H1 (cell line): ENCODE measurements around the gene INPP5A. TPM values are rescaled to one million over a fixed set of nuclear protein-coding genes. Genes with fewer than 3 reads are reported as not detected.

Experiments
- CTCF ChIA-PET: fragments of 300-600 bp; sonication (Branson Sonifier 250); formaldehyde crosslinking; loops from one replicate; lab custom pipeline; 2021; ENCODE audit not compliant: partially characterized antibody; lab: Charles Lee
- POLR2A ChIA-PET: fragments of 300-600 bp; sonication (Branson Sonifier 250); formaldehyde crosslinking; loops from one replicate; lab custom pipeline; 2021; ENCODE audit warnings: inconsistent platforms; ENCODE audit not compliant: partially characterized antibody; lab: Charles Lee
- DNase-seq, 2 experiments: peaks; one replicate each; pipeline versions ENCODE4 v3.0.0 to v3.0.0-alpha.2; 2010 to 2022; ENCODE audit warnings: low spot score in 2 of 2, low read depth in 1 of 2, mixed read lengths in 1 of 2
- FAIRE-seq: peaks from 2 replicates; lab custom pipeline; 2011; peaks lifted over from hg19 to GRCh38; lab: Jason Lieb, UNC
- H2AFZ ChIP-seq: 2 replicates; pipeline ENCODE4 v1.8.1; 2012; ENCODE audit warnings: low read length, inconsistent platforms
- H2AK5ac ChIP-seq: 2 replicates; pipeline ENCODE4 v1.6.1; 2013; ENCODE audit warnings: low read depth, low read length
- H2BK120ac ChIP-seq: replicated peaks from 2 replicates; pipeline ENCODE3; 2013; ENCODE audit warnings: low read depth, low read length, inconsistent platforms
- H2BK12ac ChIP-seq: 2 replicates; pipeline ENCODE4 v1.6.1; 2013; ENCODE audit warnings: low read depth, low read length
- H2BK15ac ChIP-seq: 2 replicates; pipeline ENCODE4 v1.6.1; 2013; ENCODE audit warnings: low read length
- H2BK20ac ChIP-seq: 2 replicates; pipeline ENCODE4 v1.6.1; 2013; ENCODE audit warnings: low read length
- H2BK5ac ChIP-seq: 2 replicates; pipeline ENCODE4 v1.6.1; 2013; ENCODE audit warnings: low read depth, low read length
- H3K14ac ChIP-seq: 2 replicates; pipeline ENCODE4 v1.6.1; 2013; ENCODE audit warnings: inconsistent platforms; ENCODE audit not compliant: insufficient read length
- H3K18ac ChIP-seq: 2 replicates; pipeline ENCODE4 v1.6.1; 2013; ENCODE audit warnings: low read length; ENCODE audit errors: extremely low read depth
- H3K23ac ChIP-seq: 2 replicates; pipeline ENCODE4 v1.6.1; 2013; ENCODE audit warnings: inconsistent platforms; ENCODE audit not compliant: insufficient read length
- H3K23me2 ChIP-seq: 2 replicates; pipeline ENCODE4 v1.6.1; 2013; ENCODE audit warnings: low read depth, low read length
- H3K27ac ChIP-seq: 2 replicates; pipeline ENCODE4 v1.6.1; 2011; ENCODE audit warnings: low read depth, low read length, inconsistent platforms
- H3K27me3 ChIP-seq, 4 experiments: replicated peaks in 1 of 4; 1 replicate in 1 of 4; 2 replicates in 3 of 4; pipeline versions ENCODE4 v1.6.1 to v1.8.1; 2011 to 2013; ENCODE audit warnings: low read length in 3 of 4, mild to moderate bottlenecking in 3 of 4, inconsistent platforms in 2 of 4, mixed read lengths in 2 of 4, moderate library complexity in 1 of 4; ENCODE audit not compliant: control insufficient read depth in 3 of 4, insufficient read depth in 3 of 4; ENCODE audit errors: extremely low read depth in 1 of 4
- H3K36me3 ChIP-seq, 4 experiments: 2 replicates each; pipeline versions ENCODE4 v1.6.1 to v1.8.1; 2011 to 2013; ENCODE audit warnings: mild to moderate bottlenecking in 4 of 4, low read length in 3 of 4, moderate library complexity in 2 of 4, control low read depth in 1 of 4, inconsistent platforms in 1 of 4; ENCODE audit not compliant: insufficient read depth in 4 of 4, control insufficient read depth in 2 of 4
- H3K4ac ChIP-seq: replicated peaks from 2 replicates; pipeline ENCODE3; 2013; ENCODE audit warnings: low read length, low read depth, mixed read lengths, inconsistent platforms; ENCODE audit not compliant: insufficient read length
- H3K4me1 ChIP-seq, 4 experiments: replicated peaks in 1 of 4; 1 replicate in 1 of 4; 2 replicates in 3 of 4; pipeline versions ENCODE4 v1.6.1 to v1.8.1; 2011 to 2013; ENCODE audit warnings: low read length in 3 of 4, inconsistent platforms in 2 of 4, mixed read lengths in 1 of 4; ENCODE audit not compliant: insufficient read depth in 4 of 4, control insufficient read depth in 3 of 4
- H3K4me2 ChIP-seq, 2 experiments: 2 replicates each; pipeline versions ENCODE4 v1.6.1 to v1.8.1; 2011 to 2013; ENCODE audit warnings: low read depth in 2 of 2, low read length in 2 of 2, control low read depth in 1 of 2, inconsistent platforms in 1 of 2, mild to moderate bottlenecking in 1 of 2; ENCODE audit not compliant: insufficient read depth in 1 of 2
- H3K4me3 ChIP-seq, 4 experiments: fragments of 200-600, 300-600 bp in 1 of 4; sonication (generic), shearing (Covaris generic), sonication (Bioruptor Twin) in 1 of 4; 2 replicates each; pipeline versions ENCODE4 v1.5.1 to v1.8.1; 2011 to 2016; ENCODE audit warnings: low read length in 4 of 4, low read depth in 3 of 4, control low read depth in 2 of 4, inconsistent platforms in 2 of 4, mild to moderate bottlenecking in 2 of 4, mixed read lengths in 1 of 4, moderate library complexity in 1 of 4; ENCODE audit not compliant: insufficient read depth in 2 of 4; ENCODE audit errors: extremely low read depth in 1 of 4
- H3K56ac ChIP-seq: replicated peaks from 2 replicates; pipeline ENCODE3; 2013; ENCODE audit warnings: low read depth, mild to moderate bottlenecking, mixed read lengths, low read length, inconsistent platforms; ENCODE audit not compliant: insufficient read length
- H3K79me1 ChIP-seq: 2 replicates; pipeline ENCODE4 v1.6.1; 2013; ENCODE audit warnings: low read depth, low read length, control low read depth
- H3K79me2 ChIP-seq, 2 experiments: 2 replicates each; pipeline versions ENCODE4 v1.6.1 to v1.8.1; 2012 to 2013; ENCODE audit warnings: low read length in 2 of 2, mild to moderate bottlenecking in 2 of 2, inconsistent platforms in 1 of 2; ENCODE audit not compliant: insufficient read depth in 2 of 2, control insufficient read depth in 1 of 2
- H3K9ac ChIP-seq, 4 experiments: replicated peaks in 1 of 4; 1 replicate in 1 of 4; 2 replicates in 3 of 4; pipeline versions ENCODE4 v1.6.1 to v1.8.1; 2011 to 2013; ENCODE audit warnings: low read depth in 3 of 4, low read length in 3 of 4, control low read depth in 2 of 4, mild to moderate bottlenecking in 2 of 4, moderate library complexity in 2 of 4, inconsistent platforms in 1 of 4; ENCODE audit errors: extremely low read depth in 1 of 4
- H3K9me3 ChIP-seq, 2 experiments: 2 replicates each; pipeline versions ENCODE4 v1.6.1 to v1.8.1; 2012 to 2013; ENCODE audit warnings: mild to moderate bottlenecking in 2 of 2, moderate library complexity in 2 of 2, control low read depth in 1 of 2, inconsistent platforms in 1 of 2, low read depth in 1 of 2, low read length in 1 of 2, mixed read lengths in 1 of 2; ENCODE audit not compliant: insufficient read depth in 2 of 2
- H4K20me1 ChIP-seq, 2 experiments: replicated peaks in 1 of 2; 2 replicates each; pipeline versions ENCODE3 to v1.8.1; 2011 to 2013; ENCODE audit warnings: inconsistent platforms in 2 of 2, low read length in 2 of 2, mild to moderate bottlenecking in 1 of 2; ENCODE audit not compliant: insufficient read depth in 2 of 2, control insufficient read depth in 1 of 2
- H4K5ac ChIP-seq: 2 replicates; pipeline ENCODE4 v1.6.1; 2013; ENCODE audit warnings: low read length, low read depth, mixed read lengths, inconsistent platforms; ENCODE audit not compliant: insufficient read length
- H4K8ac ChIP-seq: 2 replicates; pipeline ENCODE4 v1.8.0; 2013; ENCODE audit warnings: mild to moderate bottlenecking, moderate library complexity, low read length, inconsistent platforms; ENCODE audit not compliant: insufficient read depth; ENCODE audit errors: extremely low read depth
- H4K91ac ChIP-seq: replicated peaks from 2 replicates; pipeline ENCODE3; 2013; ENCODE audit warnings: low read length, mixed read lengths, inconsistent platforms; ENCODE audit not compliant: insufficient read length
- KDM4A ChIP-seq: IDR thresholded peaks from one replicate; pipeline ENCODE4 v1.7.1; 2012; ENCODE audit warnings: low read depth, mild to moderate bottlenecking, moderate library complexity, low read length, inconsistent platforms; ENCODE audit not compliant: severe bottlenecking
- MAFK ChIP-seq: IDR thresholded peaks from 2 replicates; pipeline ENCODE4 v1.6.1; 2012; ENCODE audit warnings: low read depth, mild to moderate bottlenecking, improper control_type of control experiment, low read length
- TEAD4 ChIP-seq: IDR thresholded peaks from 2 replicates; pipeline ENCODE4 v1.6.1; 2012; ENCODE audit warnings: low read depth, low read length, inconsistent platforms, mixed read lengths
- YY1 ChIP-seq: IDR thresholded peaks from 2 replicates; pipeline ENCODE4 v1.6.1; 2011; ENCODE audit warnings: low read depth, mild to moderate bottlenecking, low read length
- WGBS, 2 experiments: shearing (Covaris generic) in 1 of 2; methylation state at CpG; one replicate each; pipeline versions ENCODE4 v1.1.6 to v1.1.7; 2013 to 2015; ENCODE audit warnings: low lambda C conversion rate in 2 of 2, mixed read lengths in 2 of 2, inconsistent platforms in 1 of 2, low coverage in 1 of 2, missing lambda C conversion rate in 1 of 2; ENCODE audit not compliant: insufficient replicate concordance in 2 of 2, insufficient coverage in 1 of 2, insufficient read length in 1 of 2; ENCODE audit errors: extremely low coverage in 1 of 2, missing lambda C conversion rate in 1 of 2; 5-methylcytosine and 5-hydroxymethylcytosine counted together
- polyA plus RNA-seq, 7 experiments: library from polyadenylated mRNA; depleted of rRNA in 3 of 7; stranded (reverse) in 5 of 7; unstranded in 2 of 7; fragments of >200 nt in 5 of 7; fragments of 200-250 nt in 2 of 7; gene quantifications; 1 replicate in 5 of 7; 2 replicates in 1 of 7; 4 replicates in 1 of 7; pipeline versions ENCODE4 v1.2.1 to v1.2.3, GENCODE V29; 2011 to 2013; ENCODE audit warnings: missing spikeins in 2 of 7, mixed read lengths in 2 of 7
- total RNA-seq: library from RNA; stranded (reverse); fragmentation: NEBNext Ultra II Directional; extraction: Animal tissue kit (Norgen Biotek cat#: 25700); gene quantifications from 2 replicates; pipeline ENCODE4 v1.2.1, GENCODE V29; 2021

INPP5A gene
- total and polyA plus RNA-seq, 2 of the 8 experiments (the other 6 are each of a cell fraction or from before 2014, with no cell fraction given): 19.7 to 27.5 TPM

DNA sequence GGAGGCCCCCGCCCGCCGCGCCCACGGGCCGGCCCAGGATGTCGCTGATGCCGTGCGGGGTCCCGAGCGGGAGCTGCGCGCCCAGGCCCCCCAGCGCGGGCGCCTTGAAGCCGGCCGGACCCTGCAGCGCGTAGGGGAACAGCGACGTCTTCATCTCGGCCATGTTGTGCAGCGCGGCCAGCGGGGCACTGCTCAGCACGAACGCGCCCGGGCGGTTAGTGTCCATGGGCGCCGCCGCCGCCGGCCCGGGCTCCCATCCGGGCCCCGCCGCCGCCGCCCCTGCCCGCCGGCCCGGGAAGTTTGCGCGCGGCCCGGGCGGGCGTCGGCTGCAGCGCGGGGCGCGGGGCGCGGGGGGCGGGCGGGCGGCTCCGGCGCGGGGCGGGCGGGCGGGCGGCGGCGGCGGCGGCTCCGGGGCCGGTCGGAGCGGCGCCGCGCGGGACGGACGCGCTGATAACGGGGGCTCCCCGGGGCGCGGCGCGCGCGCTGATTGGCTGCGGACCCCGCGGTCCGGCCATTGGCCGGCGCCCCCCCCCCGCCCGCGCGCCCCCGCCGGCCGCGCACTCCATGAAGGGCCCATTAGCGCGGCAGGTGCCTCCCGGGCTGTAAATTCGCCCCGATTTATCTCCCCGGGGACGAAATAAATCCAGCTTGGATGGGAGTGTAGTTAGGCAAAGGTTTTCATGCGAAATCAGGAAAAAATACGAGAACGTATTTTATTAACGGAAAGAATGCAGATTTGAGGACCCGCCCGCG, 248.3 kb downstream of the INPP5A start, which contains the start of gene NKX6-2:
Gene NKX6-2, minus strand, starts transcription at position 425 of the 753 bp plus-strand sequence. Its CDS starts 199 bp downstream, at position 226.
- Histone ChIP-seq H3K4me3 (peak within 1 kb of the TSS in 2 of 4 experiments; percentile 18 to 62; a peak in 3 of 8 replicates), H3K23ac (no peak within 1 kb of the TSS), H3K79me1 (no peaks in the 10 kb centered on the region), H3K79me2 (no peaks in the 10 kb centered on the region), H2AFZ (no peak within 1 kb of the TSS), H3K36me3 (peaks cover 0 to 28% (median 0%) of the 10 kb centered on the region in 4 experiments; a peak in 2 of 8 replicates), H2BK120ac (no peak within 1 kb of the TSS), H4K5ac (no peak within 1 kb of the TSS), H3K9ac (no peak within 1 kb of the TSS), H2AK5ac (no peak within 1 kb of the TSS), H2BK15ac (no peak within 1 kb of the TSS), H3K4me1 (peaks cover 0 to 29% (median 12%) of the 10 kb centered on the region in 4 experiments; a peak in 6 of 7 replicates), H3K27ac (no peak within 1 kb of the TSS), H3K56ac (no peak within 1 kb of the TSS), H4K8ac (peak within 1 kb of the TSS; percentile 68; the same call in 1 of the 2 replicates), H2BK12ac (no peak within 1 kb of the TSS), H4K20me1 (peaks cover 7 to 13% of the 10 kb centered on the region in 2 experiments), H4K91ac (no peak within 1 kb of the TSS), H2BK20ac (no peak within 1 kb of the TSS), H3K14ac (no peak within 1 kb of the TSS), H3K23me2 (peaks cover 7% of the 10 kb centered on the region; the same call in 1 of the 2 replicates), H3K27me3 (peaks cover 75 to 94% (median 90%) of the 10 kb centered on the region in 4 experiments), H2BK5ac (no peak within 1 kb of the TSS), H3K18ac (peak within 1 kb of the TSS; percentile 32), H3K4me2 (peak within 1 kb of the TSS; percentile 46 to 78), H3K9me3 (no peaks in the 10 kb centered on the region; a peak in 1 of 4 replicates), H3K4ac (no peak within 1 kb of the TSS)
- POLR2A ChIA-PET: no interaction called here
- TF ChIP-seq YY1: peak; percentile 67; the same call in 1 of the 2 replicates
- TF ChIP-seq KDM4A: peak; percentile 59
- TF ChIP-seq MAFK: no peak
- no peak for TF ChIP-seq TEAD4
- WGBS, 2 experiments: 11% methylated on average over 8 of the region's 119 CpGs; no CpG with 5 or more reads in 1 of the 2 experiments
- CTCF ChIA-PET: interaction anchor here (1.2 kb wide), 1 partner anchor 131 kb away, joined by 3 read pairs; no protein-coding TSS in a partner anchor
- FAIRE-seq (no peak), DNase-seq (no peak)
